ENCODE measurements around the gene TMEM201.
"Not testable (repeated sequence)": the region's sequence is repeated elsewhere in the genome, so short reads cannot be mapped to it uniquely, and the experiment has no call there.

TMEM201 gene

GRCh38 chr1:9601942-9602793, 13.5 kb downstream of the TMEM201 start:
- no peak for DNase-seq

GRCh38 chr1:9602794-9603167, 14.1 kb downstream of the TMEM201 start:
- DNase-seq: no peak

- no peak for DNase-seq
Measured at GRCh38 chr1:9603307-9603706, 14.6 kb downstream of the TMEM201 start.

GRCh38 chr1:9603766-9604753, 15.3 kb downstream of the TMEM201 start:
- no peak for DNase-seq

GRCh38 chr1:9604836-9605235, 16.1 kb downstream of the TMEM201 start:
- DNase-seq: no peak

GRCh38 chr1:9605946-9606455, 17.3 kb downstream of the TMEM201 start:
- DNase-seq: no peak

- DNase-seq: no peak
Measured at GRCh38 chr1:9606458-9606857, 17.7 kb downstream of the TMEM201 start.

GRCh38 chr1:9606948-9607347, 18.2 kb downstream of the TMEM201 start:
- no peak for DNase-seq

- DNase-seq: no peak
Measured at GRCh38 chr1:9607352-9607751, 18.6 kb downstream of the TMEM201 start.

- no peak for DNase-seq
Measured at GRCh38 chr1:9609998-9610397, 21.3 kb downstream of the TMEM201 start.

- no peak for DNase-seq
Measured at GRCh38 chr1:9610548-9610947, 21.8 kb downstream of the TMEM201 start.

GRCh38 chr1:9611716-9612115, 23.0 kb downstream of the TMEM201 start:
- DNase-seq: no peak

GRCh38 chr1:9612162-9612845, 23.6 kb downstream of the TMEM201 start:
- no peak for DNase-seq

- DNase-seq: no peak
Measured at GRCh38 chr1:9612871-9613624, 24.3 kb downstream of the TMEM201 start.

- DNase-seq: no peak
Measured at GRCh38 chr1:9613625-9614299, 25.1 kb downstream of the TMEM201 start.

- DNase-seq: peak; percentile 62
Measured at GRCh38 chr1:9615316-9616063, 26.8 kb downstream of the TMEM201 start.

- DNase-seq: no peak
Measured at GRCh38 chr1:9618909-9619679, 30.4 kb downstream of the TMEM201 start.

- no peak for DNase-seq
Measured at GRCh38 chr1:9621032-9621431, 32.3 kb downstream of the TMEM201 start.

- DNase-seq: no peak
Measured at GRCh38 chr1:9624081-9624480, 35.4 kb downstream of the TMEM201 start.

- DNase-seq: not testable (repeated sequence)
Measured at GRCh38 chr1:9625030-9625429, 36.3 kb downstream of the TMEM201 start.
